ENCODE results near the gene DAB2. TPM values are rescaled to one million over a fixed set of nuclear protein-coding genes. Genes with fewer than 3 reads are reported as not detected.

DAB2 gene
- total RNA-seq, 1 experiment from 2014 or later, result 2.3 TPM

DNA sequence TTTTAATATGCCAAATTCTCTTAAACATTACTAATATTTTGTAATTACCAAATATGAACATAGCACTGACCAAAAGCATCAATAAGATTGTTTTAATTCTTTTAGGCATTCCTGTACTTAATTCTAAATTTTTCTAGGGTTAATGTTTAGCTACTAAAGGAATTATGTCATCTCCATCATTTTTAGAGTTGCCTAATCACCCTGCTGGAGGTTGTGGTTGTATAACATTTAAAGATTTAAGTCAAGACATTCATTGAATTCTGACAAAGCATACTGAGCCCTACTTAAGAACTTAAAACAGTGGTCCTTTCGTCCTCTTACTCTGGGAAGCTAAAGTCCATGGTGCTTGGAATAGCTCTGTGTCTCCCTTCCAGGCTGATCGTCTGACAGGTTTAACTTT is 28.1 kb upstream of the DAB2 start:
- H2BK15ac ChIP-seq (ENCODE audit: low read depth, low read length), result no peak overlapping the region
- no peaks in the 10 kb centered on the region; the same call in 1 of the 2 replicates for H3K27me3 Mint-ChIP-seq (ENCODE audit: low read depth)
- no peak overlapping the region for H2AFZ ChIP-seq (ENCODE audit: low read length)
- no peak overlapping the region for H2BK12ac ChIP-seq (ENCODE audit: insufficient read length, low read depth, low read length)
- TF ChIP-seq, protein P1, sequence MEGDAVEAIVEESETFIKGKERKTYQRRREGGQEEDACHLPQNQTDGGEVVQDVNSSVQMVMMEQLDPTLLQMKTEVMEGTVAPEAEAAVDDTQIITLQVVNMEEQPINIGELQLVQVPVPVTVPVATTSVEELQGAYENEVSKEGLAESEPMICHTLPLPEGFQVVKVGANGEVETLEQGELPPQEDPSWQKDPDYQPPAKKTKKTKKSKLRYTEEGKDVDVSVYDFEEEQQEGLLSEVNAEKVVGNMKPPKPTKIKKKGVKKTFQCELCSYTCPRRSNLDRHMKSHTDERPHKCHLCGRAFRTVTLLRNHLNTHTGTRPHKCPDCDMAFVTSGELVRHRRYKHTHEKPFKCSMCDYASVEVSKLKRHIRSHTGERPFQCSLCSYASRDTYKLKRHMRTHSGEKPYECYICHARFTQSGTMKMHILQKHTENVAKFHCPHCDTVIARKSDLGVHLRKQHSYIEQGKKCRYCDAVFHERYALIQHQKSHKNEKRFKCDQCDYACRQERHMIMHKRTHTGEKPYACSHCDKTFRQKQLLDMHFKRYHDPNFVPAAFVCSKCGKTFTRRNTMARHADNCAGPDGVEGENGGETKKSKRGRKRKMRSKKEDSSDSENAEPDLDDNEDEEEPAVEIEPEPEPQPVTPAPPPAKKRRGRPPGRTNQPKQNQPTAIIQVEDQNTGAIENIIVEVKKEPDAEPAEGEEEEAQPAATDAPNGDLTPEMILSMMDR (conservative IDR thresholded peaks at IDR 0.05), result no peak
- no peaks in the 10 kb centered on the region for H3K79me2 ChIP-seq (ENCODE audit: insufficient read depth, low read length)
- no peaks in the 10 kb centered on the region for H3K27me3 ChIP-seq (ENCODE audit: insufficient read depth, low read length)
- H3K4me2 ChIP-seq (ENCODE audit: insufficient read depth, insufficient read length, low read length), result no peak overlapping the region
- H3K36me3 Mint-ChIP-seq (ENCODE audit: insufficient read depth in 1 of 3, low read depth in 3 of 3), result no peaks in the 10 kb centered on the region
- no peaks in the 10 kb centered on the region for H3K23me2 ChIP-seq (ENCODE audit: insufficient read length, low read depth, low read length, poor library complexity, severe bottlenecking)
- H3K56ac ChIP-seq (ENCODE audit: insufficient read length, low read depth, low read length), result no peak overlapping the region
- no peak overlapping the region for H2AK5ac ChIP-seq (ENCODE audit: insufficient read length, low read length)
- DNase-seq, result no peak
- no peaks in the 10 kb centered on the region for H3K79me1 ChIP-seq (ENCODE audit: insufficient read depth, low read depth, low read length, poor library complexity, severe bottlenecking)
- no peak overlapping the region for H3K4ac ChIP-seq (ENCODE audit: low read depth, low read length)
- H4K20me1 ChIP-seq (ENCODE audit: control insufficient read depth, insufficient read depth, insufficient read length), result no peaks in the 10 kb centered on the region
- no peak overlapping the region for H3K14ac ChIP-seq (ENCODE audit: insufficient read depth, low read length)
- H3K18ac ChIP-seq (ENCODE audit: insufficient read length, low read depth, low read length), result no peak overlapping the region
- H3K9me3 Mint-ChIP-seq, result no peaks in the 10 kb centered on the region
- no peak overlapping the region for H3K27ac ChIP-seq (ENCODE audit: insufficient read length, low read depth, low read length)
- H3K4me3 Mint-ChIP-seq, result no peak overlapping the region
- no peak overlapping the region for H2BK120ac ChIP-seq (ENCODE audit: low read depth, low read length, poor library complexity, severe bottlenecking)
- no peak overlapping the region for H3K9ac ChIP-seq (ENCODE audit: extremely low read depth, insufficient read length, low read length)
- H4K91ac ChIP-seq (ENCODE audit: insufficient read length, low read depth, low read length), result no peak overlapping the region
- no peak overlapping the region for H3K23ac ChIP-seq (ENCODE audit: insufficient read length, low read depth, low read length)
- H2BK20ac ChIP-seq (ENCODE audit: low read depth, low read length, poor library complexity, severe bottlenecking), result no peak overlapping the region
- H3K4me1 Mint-ChIP-seq, result peaks cover 4 to 5% of the 10 kb centered on the region in 2 experiments
- no peak overlapping the region for H4K8ac ChIP-seq (replicated peaks; ENCODE audit: insufficient read length, low read depth, low read length)
- H4K5ac ChIP-seq (ENCODE audit: insufficient read length, low read depth, low read length), result no peak overlapping the region
- H2BK5ac ChIP-seq (ENCODE audit: insufficient read length, low read length), result no peak overlapping the region
- no peaks in the 10 kb centered on the region for H3K4me1 ChIP-seq (ENCODE audit: insufficient read depth, low read length)
- WGBS (ENCODE audit: extremely low coverage, insufficient read length, low lambda C conversion rate), result no CpG with 5 or more reads among the region's 2 CpGs
- H3K27ac Mint-ChIP-seq, result no peak overlapping the region
- H3K9me3 ChIP-seq (ENCODE audit: control insufficient read depth, low read depth, low read length), result no peaks in the 10 kb centered on the region
- H3T11ph ChIP-seq (ENCODE audit: low read length), result no peak overlapping the region

Measured in H9 (cell line).